Measurements from ENCODE around the gene SLC41A3. TPM values are rescaled to one million over a fixed set of nuclear protein-coding genes. Genes with fewer than 3 reads are reported as not detected.

SLC41A3 gene
- total and polyA plus RNA-seq, 2 of the 8 experiments (the other 6 are each of a cell fraction or from before 2014, with no cell fraction given): 30.2 to 56.4 TPM

DNA sequence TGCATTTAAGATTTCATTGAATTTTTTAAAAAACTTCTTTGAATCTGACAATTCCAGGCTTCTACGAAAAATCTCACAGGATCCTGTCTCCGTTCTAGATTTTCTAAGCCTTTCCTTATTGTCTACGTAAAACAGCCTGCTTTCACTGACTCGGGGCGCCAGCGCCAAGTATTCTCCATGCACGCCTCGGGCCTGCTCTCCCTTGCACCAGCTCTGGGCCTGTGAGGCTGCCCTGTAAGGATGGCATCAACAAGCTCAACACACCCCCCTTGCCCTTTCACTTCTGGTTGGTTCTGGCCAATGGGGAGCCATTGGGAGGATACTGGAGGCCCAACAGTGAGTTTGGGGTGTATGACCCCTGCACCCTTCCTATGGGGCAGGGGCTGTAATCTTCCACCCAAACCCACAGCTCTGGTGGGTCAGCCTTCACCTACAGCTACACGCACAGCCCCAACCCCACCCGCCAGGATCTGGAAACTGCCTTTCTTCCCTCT is 47.8 kb downstream of the SLC41A3 start:
- Histone ChIP-seq H3K79me2 (ENCODE audit: control insufficient read depth in 1 of 2, insufficient read depth in 2 of 2, low read length in 2 of 2) (no peaks in the 10 kb centered on the region), H3K27me3 (replicated peaks in 1 of 4; ENCODE audit: control insufficient read depth in 3 of 4, extremely low read depth in 1 of 4, insufficient read depth in 3 of 4, low read length in 3 of 4) (no peaks in the 10 kb centered on the region), H4K91ac (replicated peaks; ENCODE audit: insufficient read length, low read length) (no peak overlapping the region), H3K4me3 (ENCODE audit: extremely low read depth in 1 of 4, insufficient read depth in 2 of 4, low read depth in 3 of 4, low read length in 4 of 4) (no peak overlapping the region), H4K8ac (ENCODE audit: extremely low read depth, insufficient read depth, low read length) (no peak overlapping the region), H3K18ac (ENCODE audit: extremely low read depth, low read length) (no peak overlapping the region), H3K4me1 (replicated peaks in 1 of 4; ENCODE audit: control insufficient read depth in 3 of 4, insufficient read depth in 4 of 4, low read length in 3 of 4) (peaks cover 0 to 9% (median 2%) of the 10 kb centered on the region in 4 experiments; a peak in 3 of 7 replicates), H2BK15ac (ENCODE audit: low read length) (no peak overlapping the region), H2AFZ (ENCODE audit: low read length) (no peak overlapping the region), H3K79me1 (ENCODE audit: low read depth, low read length) (no peaks in the 10 kb centered on the region), H3K36me3 (ENCODE audit: control insufficient read depth in 2 of 4, insufficient read depth in 4 of 4, low read length in 3 of 4) (peaks cover 0 to 4% (median 1%) of the 10 kb centered on the region in 4 experiments; a peak in 2 of 8 replicates), H3K23me2 (ENCODE audit: low read depth, low read length) (no peaks in the 10 kb centered on the region), H3K14ac (ENCODE audit: insufficient read length) (no peak overlapping the region), H3K9me3 (ENCODE audit: insufficient read depth in 2 of 2, low read depth in 1 of 2, low read length in 1 of 2) (peaks cover 9 to 10% of the 10 kb centered on the region in 2 experiments; a peak in 3 of 4 replicates), H3K56ac (replicated peaks; ENCODE audit: insufficient read length, low read depth, low read length) (no peak overlapping the region), H2BK20ac (ENCODE audit: low read length) (no peak overlapping the region), H4K5ac (ENCODE audit: insufficient read length, low read depth, low read length) (no peak overlapping the region), H4K20me1 (replicated peaks in 1 of 2; ENCODE audit: control insufficient read depth in 1 of 2, insufficient read depth in 2 of 2, low read length in 2 of 2) (no peaks in the 10 kb centered on the region), H2BK5ac (ENCODE audit: low read depth, low read length) (no peak overlapping the region), H2BK12ac (ENCODE audit: low read depth, low read length) (no peak overlapping the region), H3K27ac (ENCODE audit: low read depth, low read length) (no peak overlapping the region), H2BK120ac (replicated peaks; ENCODE audit: low read depth, low read length) (no peak overlapping the region), H2AK5ac (ENCODE audit: low read depth, low read length) (no peak overlapping the region), H3K9ac (replicated peaks in 1 of 4; ENCODE audit: extremely low read depth in 1 of 4, low read depth in 3 of 4, low read length in 3 of 4) (no peak overlapping the region), H3K23ac (ENCODE audit: insufficient read length) (no peak overlapping the region), H3K4ac (replicated peaks; ENCODE audit: insufficient read length, low read depth, low read length) (no peak overlapping the region), H3K4me2 (ENCODE audit: insufficient read depth in 1 of 2, low read depth in 2 of 2, low read length in 2 of 2) (no peak overlapping the region)
- POLR2A ChIA-PET (ENCODE audit: partially characterized antibody): no interaction called here
- DNase-seq (ENCODE audit: low read depth in 1 of 2, low spot score in 2 of 2): peak in 1 of 2 experiments; percentile 19
- FAIRE-seq: no peak
- CTCF ChIA-PET (ENCODE audit: partially characterized antibody): no interaction called here
- WGBS, 2 experiments (ENCODE audit: extremely low coverage in 1 of 2, insufficient coverage in 1 of 2, insufficient read length in 1 of 2, insufficient replicate concordance in 2 of 2, low coverage in 1 of 2, low lambda C conversion rate in 2 of 2, missing lambda C conversion rate in 1 of 2): 86% methylated on average over 10 of the region's 10 CpGs; no CpG with 5 or more reads in 1 of the 2 experiments
- TF ChIP-seq E2F6 (IDR thresholded peaks at IDR 0.05) (no peak), SP4 (IDR thresholded peaks at IDR 0.05; ENCODE audit: low read length) (no peak), GABPA (IDR thresholded peaks at IDR 0.05; ENCODE audit: borderline replicate concordance, insufficient read depth, low read length) (no peak), RAD21 (IDR thresholded peaks at IDR 0.05 in 1 of 2, conservative IDR thresholded peaks at IDR 0.05 in 1 of 2; ENCODE audit: low read depth in 2 of 2, low read length in 2 of 2) (no peak), HDAC2 (IDR thresholded peaks at IDR 0.05; ENCODE audit: borderline replicate concordance in 1 of 2, low read depth in 2 of 2, low read length in 2 of 2) (no peak), SIX5 (IDR thresholded peaks at IDR 0.05; ENCODE audit: low read depth, low read length) (no peak), FOSL1 (IDR thresholded peaks at IDR 0.05; ENCODE audit: insufficient read depth, low read depth, low read length) (no peak), BCL11A (IDR thresholded peaks at IDR 0.05; ENCODE audit: low read depth in 2 of 2, low read length in 2 of 2) (no peak), USF2 (IDR thresholded peaks at IDR 0.05; ENCODE audit: low read length) (no peak), TAF7 (optimal IDR thresholded peaks at IDR 0.05; ENCODE audit: borderline replicate concordance, low read depth, low read length) (no peak), EGR1 (IDR thresholded peaks at IDR 0.05; ENCODE audit: borderline replicate concordance, low read depth, low read length) (no peak)
